ENCODE measurements around the gene TUT4. TPM values are rescaled to one million over a fixed set of nuclear protein-coding genes. Genes with fewer than 3 reads are reported as not detected.
A peak's percentile ranks its signal among the peaks of the same experiment; 100 is the strongest.

TUT4 gene
- total RNA-seq, 1 donor = 26.9 TPM

GRCh38 chr1:52476943-52477342, 75.9 kb downstream of the TUT4 start:
- no peak for DNase-seq (ENCODE audit: low read depth in 2 of 3, low spot score in 2 of 3)

GRCh38 chr1:52474807-52475206, 78.1 kb downstream of the TUT4 start:
- no peak for DNase-seq (ENCODE audit: low read depth in 2 of 3, low spot score in 2 of 3)

- DNase-seq (ENCODE audit: low read depth in 2 of 3, low spot score in 2 of 3) = no peak
These were observed 79.9 kb downstream of the TUT4 start for GRCh38 chr1:52473039-52473438.

- DNase-seq (ENCODE audit: low read depth in 2 of 3, low spot score in 2 of 3) = no peak
These were observed 80.5 kb downstream of the TUT4 start for GRCh38 chr1:52472384-52472783.

GRCh38 chr1:52469108-52469507, 83.8 kb downstream of the TUT4 start:
- DNase-seq (ENCODE audit: low read depth in 2 of 3, low spot score in 2 of 3) = no peak

- no peak for DNase-seq (ENCODE audit: low read depth in 2 of 3, low spot score in 2 of 3)
These were observed 89.0 kb downstream of the TUT4 start for GRCh38 chr1:52463891-52464290.

- no peak for DNase-seq (ENCODE audit: low read depth in 2 of 3, low spot score in 2 of 3)
These were observed 91.1 kb downstream of the TUT4 start for GRCh38 chr1:52461821-52462220.

GRCh38 chr1:52460694-52461093, 92.2 kb downstream of the TUT4 start:
- DNase-seq (ENCODE audit: low read depth in 2 of 3, low spot score in 2 of 3) = no peak

- no peak for DNase-seq (ENCODE audit: low read depth in 2 of 3, low spot score in 2 of 3)
These were observed 97.2 kb downstream of the TUT4 start for GRCh38 chr1:52455686-52456085.

GRCh38 chr1:52454779-52455178, 98.1 kb downstream of the TUT4 start:
- no peak for DNase-seq (ENCODE audit: low read depth in 2 of 3, low spot score in 2 of 3)

- no peak for DNase-seq (ENCODE audit: low read depth in 2 of 3, low spot score in 2 of 3)
These were observed 98.8 kb downstream of the TUT4 start for GRCh38 chr1:52454127-52454526.

GRCh38 chr1:52444463-52444862, 108.4 kb downstream of the TUT4 start:
- no peak for DNase-seq (ENCODE audit: low read depth in 2 of 3, low spot score in 2 of 3)

- DNase-seq (ENCODE audit: low read depth in 2 of 3, low spot score in 2 of 3) = no peak
These were observed 112.9 kb downstream of the TUT4 start for GRCh38 chr1:52439976-52440375.

- no peak for DNase-seq (ENCODE audit: low read depth in 2 of 3, low spot score in 2 of 3)
These were observed 116.1 kb downstream of the TUT4 start for GRCh38 chr1:52436817-52437216.

- DNase-seq (ENCODE audit: low read depth in 2 of 3, low spot score in 2 of 3) = no peak
These were observed 117.2 kb downstream of the TUT4 start for GRCh38 chr1:52435650-52436049.

GRCh38 chr1:52435211-52435610, 117.7 kb downstream of the TUT4 start:
- no peak for DNase-seq (ENCODE audit: low read depth in 2 of 3, low spot score in 2 of 3)

GRCh38 chr1:52432807-52433206, 120.1 kb downstream of the TUT4 start:
- no peak for DNase-seq (ENCODE audit: low read depth in 2 of 3, low spot score in 2 of 3)

- no peak for DNase-seq (ENCODE audit: low read depth in 2 of 3, low spot score in 2 of 3)
These were observed 125.7 kb downstream of the TUT4 start for GRCh38 chr1:52427152-52427551.

- DNase-seq (ENCODE audit: low read depth in 2 of 3, low spot score in 2 of 3) = no peak
These were observed 126.5 kb downstream of the TUT4 start for GRCh38 chr1:52426371-52426770.

GRCh38 chr1:52424813-52425212, 128.1 kb downstream of the TUT4 start:
- DNase-seq (ENCODE audit: low read depth in 2 of 3, low spot score in 2 of 3) = no peak

GRCh38 chr1:52424231-52424636, 128.7 kb downstream of the TUT4 start:
- peak; percentile 28 to 79 (median 56) for DNase-seq (ENCODE audit: low read depth in 2 of 3, low spot score in 2 of 3)

- peak; percentile 41 to 64 (median 49) for DNase-seq (ENCODE audit: low read depth in 2 of 3, low spot score in 2 of 3)
These were observed 129.1 kb downstream of the TUT4 start for GRCh38 chr1:52423771-52424170.

GRCh38 chr1:52423055-52423454, 129.8 kb downstream of the TUT4 start:
- DNase-seq (ENCODE audit: low read depth in 2 of 3, low spot score in 2 of 3) = no peak

GRCh38 chr1:52420713-52421112, 132.2 kb downstream of the TUT4 start:
- DNase-seq (ENCODE audit: low read depth in 2 of 3, low spot score in 2 of 3) = no peak
